OCI-M2 (cell line): ENCODE results near the gene TPPP2.

Source experiments
- DNase-seq: peaks from one replicate; lab custom pipeline; 2025; ENCODE audit not compliant: unreplicated experiment; lab: John Stamatoyannopoulos, UW

TPPP2 gene

DNA sequence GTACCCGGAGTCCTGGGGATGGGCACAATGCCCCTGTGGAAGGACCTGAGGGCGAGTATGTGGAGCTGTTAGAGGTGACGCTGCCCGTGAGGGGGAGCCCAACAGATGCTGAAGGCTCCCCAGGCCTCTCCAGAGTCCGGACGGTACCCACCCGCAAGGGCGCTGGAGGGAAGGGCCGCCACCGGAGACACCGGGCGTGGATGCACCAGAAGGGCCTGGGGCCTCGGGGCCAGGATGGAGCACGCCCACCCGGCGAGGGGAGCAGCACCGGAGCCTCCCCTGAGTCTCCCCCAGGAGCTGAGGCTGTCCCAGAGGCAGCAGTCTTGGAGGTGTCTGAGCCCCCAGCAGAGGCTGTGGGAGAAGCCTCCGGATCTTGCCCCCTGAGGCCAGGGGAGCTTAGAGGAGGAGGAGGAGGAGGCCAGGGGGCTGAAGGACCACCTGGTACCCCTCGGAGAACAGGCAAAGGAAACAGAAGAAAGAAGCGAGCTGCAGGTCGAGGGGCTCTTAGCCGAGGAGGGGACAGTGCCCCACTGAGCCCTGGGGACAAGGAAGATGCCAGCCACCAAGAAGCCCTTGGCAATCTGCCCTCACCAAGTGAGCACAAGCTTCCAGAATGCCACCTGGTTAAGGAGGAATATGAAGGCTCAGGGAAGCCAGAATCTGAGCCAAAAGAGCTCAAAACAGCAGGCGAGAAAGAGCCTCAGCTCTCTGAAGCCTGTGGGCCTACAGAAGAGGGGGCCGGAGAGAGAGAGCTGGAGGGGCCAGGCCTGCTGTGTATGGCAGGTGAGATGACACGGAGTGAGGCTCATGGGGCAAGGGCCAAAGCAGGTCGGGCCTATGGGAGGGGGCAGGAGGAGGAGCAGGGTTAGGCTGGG, 44.6 kb downstream of the TPPP2 start:
- no peak for DNase-seq

GRCh38 chr14:21075719-21076437, 45.9 kb downstream of the TPPP2 start:
- no peak for DNase-seq

- DNase-seq = no peak
Measured at GRCh38 chr14:21077672-21078071, 47.7 kb downstream of the TPPP2 start.

DNA sequence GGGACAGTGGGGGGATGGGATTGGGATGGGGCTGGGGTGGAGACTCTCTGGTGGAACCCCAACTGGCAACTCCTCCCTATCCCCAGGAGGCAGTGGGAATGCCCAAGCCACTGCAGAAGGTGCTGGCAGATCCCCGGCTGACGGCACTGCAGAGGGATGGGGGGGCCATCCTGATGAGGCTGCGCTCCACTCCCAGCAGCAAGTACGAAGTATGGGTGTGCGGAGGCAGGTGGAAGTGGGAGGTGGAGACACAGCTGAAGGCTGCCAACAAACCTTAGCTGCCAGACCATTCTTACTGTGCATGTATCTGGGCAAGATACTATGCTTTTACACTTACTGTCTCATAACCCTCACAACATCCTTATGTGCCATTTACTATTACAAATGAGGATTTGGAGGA, 48.3 kb downstream of the TPPP2 start:
- DNase-seq = no peak

DNA sequence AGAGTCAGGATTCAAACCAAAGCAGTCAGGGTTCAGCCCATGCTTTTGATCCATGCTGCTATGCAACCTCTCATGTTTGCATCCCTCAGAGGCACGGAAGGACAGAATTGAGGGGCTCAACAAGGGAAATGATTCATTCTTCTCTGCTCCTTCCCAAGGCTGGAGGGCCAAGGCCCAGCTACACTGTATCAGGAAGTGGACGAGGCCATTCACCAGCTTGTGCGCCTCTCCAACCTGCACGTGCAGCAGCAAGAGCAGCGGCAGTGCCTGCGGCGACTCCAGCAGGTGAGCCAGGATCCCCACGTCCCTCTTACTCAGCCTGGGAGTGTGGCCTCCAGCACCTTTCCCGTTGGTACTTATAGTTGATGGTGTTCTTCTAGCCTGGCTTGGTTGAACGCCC, 48.7 kb downstream of the TPPP2 start:
- no peak for DNase-seq

DNA sequence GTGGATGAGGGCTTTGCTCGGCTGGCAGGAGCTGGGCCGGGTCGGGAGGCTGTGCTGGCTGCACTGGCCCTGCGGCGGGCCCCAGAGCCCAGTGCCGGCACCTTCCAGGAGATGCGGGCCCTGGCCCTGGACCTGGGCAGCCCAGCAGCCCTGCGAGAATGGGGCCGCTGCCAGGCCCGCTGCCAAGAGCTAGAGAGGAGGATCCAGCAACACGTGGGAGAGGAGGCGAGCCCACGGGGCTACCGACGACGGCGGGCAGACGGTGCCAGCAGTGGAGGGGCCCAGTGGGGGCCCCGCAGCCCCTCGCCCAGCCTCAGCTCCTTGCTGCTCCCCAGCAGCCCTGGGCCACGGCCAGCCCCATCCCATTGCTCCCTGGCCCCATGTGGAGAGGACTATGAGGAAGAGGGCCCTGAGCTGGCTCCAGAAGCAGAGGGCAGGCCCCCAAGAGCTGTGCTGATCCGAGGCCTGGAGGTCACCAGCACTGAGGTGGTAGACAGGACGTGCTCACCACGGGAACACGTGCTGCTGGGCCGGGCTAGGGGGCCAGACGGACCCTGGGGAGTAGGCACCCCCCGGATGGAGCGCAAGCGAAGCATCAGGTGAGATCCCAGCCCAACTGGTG, 51.6 kb downstream of the TPPP2 start:
- DNase-seq = no peak
